Sigmoid colon (tissue), 7 donors: ENCODE measurements around the gene CPNE6. TPM values are rescaled to one million over a fixed set of nuclear protein-coding genes. Genes with fewer than 3 reads are reported as not detected.

Experiments used
- DNase-seq: peaks from one replicate; pipeline ENCODE4 v3.0.0-alpha.2; 2019
- H3K27ac ChIP-seq, 4 donors: fragments of 200-600 bp; sonication (generic); one replicate each; pipeline ENCODE4 v1.5.1; 2016 to 2019; ENCODE audit warnings: mild to moderate bottlenecking in 1 of 4
- H3K27me3 ChIP-seq, 3 donors: fragments of 200-600 bp; sonication (generic); one replicate each; pipeline ENCODE4 v1.5.1; 2019; ENCODE audit warnings: mild to moderate bottlenecking in 1 of 3
- H3K36me3 ChIP-seq, 4 donors: fragments of 200-600 bp; sonication (generic); one replicate each; pipeline ENCODE4 v1.5.1; 2016 to 2019
- H3K4me1 ChIP-seq, 4 donors: fragments of 200-600 bp; sonication (generic); one replicate each; pipeline ENCODE4 v1.5.1; 2017 to 2019
- H3K4me3 ChIP-seq, 4 donors: fragments of 200-600 bp; sonication (generic); one replicate each; pipeline ENCODE4 v1.5.1; 2017 to 2019; ENCODE audit warnings: mild to moderate bottlenecking in 2 of 4, moderate library complexity in 1 of 4
- H3K9me3 ChIP-seq, 4 donors: fragments of 200-600 bp in 3 of 4; sonication (generic) in 3 of 4; one replicate each; pipeline versions ENCODE4 v1.5.1 to v1.6.1; 2013 to 2019
- CTCF ChIP-seq, 4 experiments: fragments of 450-650 bp in 3 of 4; fragments of 200-600 bp in 1 of 4; IDR thresholded peaks; one replicate each; pipeline ENCODE4 v1.5.1; 2016 to 2019; ENCODE audit warnings: antibody characterized with exemption in 4 of 4, mild to moderate bottlenecking in 3 of 4, moderate library complexity in 2 of 4
- EP300 ChIP-seq, 4 donors: sonication (generic); formaldehyde crosslinking; IDR thresholded peaks; one replicate each; pipeline ENCODE4 v1.6.1; 2017; ENCODE audit warnings: antibody characterized with exemption in 4 of 4
- POLR2A ChIP-seq, 2 donors: fragments of 450-650 bp; IDR thresholded peaks; one replicate each; pipeline ENCODE4 v1.6.1; 2016; ENCODE audit warnings: antibody characterized with exemption in 2 of 2, mild to moderate bottlenecking in 2 of 2, moderate library complexity in 2 of 2
- POLR2AphosphoS5 ChIP-seq, 4 donors: sonication (generic); formaldehyde crosslinking; IDR thresholded peaks; one replicate each; pipeline ENCODE4 v1.6.1; 2017; ENCODE audit warnings: antibody characterized with exemption in 4 of 4
- WGBS, 2 donors: extraction: QIAGEN DNeasy Blood & Tissue Kit; methylation state at CpG; one replicate each; pipeline ENCODE4 v1.1.7; 2013; 5-methylcytosine and 5-hydroxymethylcytosine counted together
- intact Hi-C: fragments of 100-400 bp; cut with DNase I; formaldehyde crosslinking; loops from one replicate; pipeline ENCODE4 v1.15.1; 2023
- polyA plus RNA-seq, 3 donors: library from polyadenylated mRNA; stranded (reverse); fragments of 200-250 nt; gene quantifications; one replicate each; pipeline ENCODE4 v1.2.3, GENCODE V29; 2013
- total RNA-seq, 4 donors: library from RNA; depleted of rRNA; stranded (reverse); fragments of >200 nt; gene quantifications; one replicate each; pipeline ENCODE4 v1.1.0, GENCODE V29; 2016
- donor health status: healthy with polysubstance abuse.
- donor health status: Bipolar disorder and iron deficiency.
- donor health status: healthy.

CPNE6 gene
- total and polyA plus RNA-seq, 7 donors: 0.42 to 3.3 (median 2.3) TPM; not detected in 3

DNA sequence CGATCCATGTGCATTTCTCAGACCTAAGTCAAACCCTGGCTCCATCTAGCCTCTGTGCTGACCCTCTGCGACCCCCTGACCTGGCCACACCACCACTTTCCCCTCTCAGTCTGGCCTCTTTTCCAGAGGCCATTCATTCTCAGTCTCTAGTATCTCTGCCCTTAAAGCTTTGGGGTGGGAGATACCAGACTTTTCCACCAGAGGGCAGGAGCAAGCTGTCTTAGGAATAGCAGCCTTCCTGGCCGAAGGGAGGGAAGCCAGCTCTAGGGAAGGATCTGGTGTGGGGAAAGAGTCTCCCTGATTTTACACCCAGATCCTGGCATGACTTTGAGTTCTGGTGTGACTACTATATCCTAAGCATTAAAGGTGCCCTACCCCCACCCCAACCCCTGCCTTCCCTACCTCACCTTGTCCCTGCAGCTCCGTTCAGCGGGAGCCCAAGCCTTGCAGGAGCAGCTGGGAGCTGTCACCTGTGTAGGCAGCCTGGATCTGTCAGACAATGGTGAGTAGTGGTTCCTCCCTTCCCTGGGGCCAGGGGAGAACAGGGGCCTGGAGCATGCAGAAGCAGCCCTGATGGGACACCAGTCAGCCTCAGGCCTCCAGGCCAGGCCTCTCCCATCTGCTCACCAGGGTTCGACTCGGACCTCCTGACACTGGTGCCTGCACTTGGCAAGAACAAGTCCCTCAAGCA is 13.0 kb upstream of the CPNE6 start:
- 42 to 60% methylated on average over 7 of the region's 7 CpGs for WGBS, 2 donors
- no peaks in the 10 kb centered on the region for H3K36me3 ChIP-seq
- intact Hi-C loops: loop anchor here (1.0 kb wide), 2 partner anchors 32 to 50 kb away; no protein-coding TSS in a partner anchor
- H3K4me3 ChIP-seq: no peak overlapping the region
- no peaks in the 10 kb centered on the region for H3K27me3 ChIP-seq
- no peak for TF ChIP-seq POLR2AphosphoS5 (IDR thresholded peaks at IDR 0.05)
- TF ChIP-seq CTCF (IDR thresholded peaks at IDR 0.05): peak; percentile 76 to 96 (median 84)
- no peak for TF ChIP-seq EP300 (IDR thresholded peaks at IDR 0.05)
- no peak overlapping the region for H3K27ac ChIP-seq
- H3K4me1 ChIP-seq: peaks cover 0 to 4% (median 0%) of the 10 kb centered on the region in 4 donors
- DNase-seq: peak; percentile 83
- H3K9me3 ChIP-seq: no peaks in the 10 kb centered on the region

GRCh38 chr14:24058951-24059475 is 12.3 kb upstream of the CPNE6 start:
- no peak overlapping the region for H3K27ac ChIP-seq
- intact Hi-C loops: loop anchor here (1.0 kb wide), 2 partner anchors 31 to 49 kb away; no protein-coding TSS in a partner anchor
- no peak overlapping the region for H3K4me3 ChIP-seq
- DNase-seq: peak; percentile 54
- H3K4me1 ChIP-seq: peaks cover 0 to 4% (median 0%) of the 10 kb centered on the region in 4 donors
- H3K27me3 ChIP-seq: no peaks in the 10 kb centered on the region
- no peaks in the 10 kb centered on the region for H3K9me3 ChIP-seq
- WGBS, 2 donors: 89 to 92% methylated on average over 10 of the region's 10 CpGs
- no peaks in the 10 kb centered on the region for H3K36me3 ChIP-seq
- no peak for TF ChIP-seq CTCF (IDR thresholded peaks at IDR 0.05)
- no peak for TF ChIP-seq EP300 (IDR thresholded peaks at IDR 0.05)
- no peak for TF ChIP-seq POLR2AphosphoS5 (IDR thresholded peaks at IDR 0.05)

GRCh38 chr14:24059841-24060388 is 11.4 kb upstream of the CPNE6 start:
- DNase-seq: peak; percentile 44
- H3K27ac ChIP-seq: no peak overlapping the region
- H3K36me3 ChIP-seq: no peaks in the 10 kb centered on the region
- no peak overlapping the region for H3K4me3 ChIP-seq
- peaks cover 0 to 4% (median 0%) of the 10 kb centered on the region in 4 donors for H3K4me1 ChIP-seq
- no peaks in the 10 kb centered on the region for H3K27me3 ChIP-seq
- WGBS, 2 donors: 94 to 95% methylated on average over 16 of the region's 16 CpGs
- intact Hi-C loops: no loop called here
- TF ChIP-seq CTCF (IDR thresholded peaks at IDR 0.05) (no peak), POLR2AphosphoS5 (IDR thresholded peaks at IDR 0.05) (no peak), EP300 (IDR thresholded peaks at IDR 0.05) (no peak), POLR2A (IDR thresholded peaks at IDR 0.05) (no peak)
- no peaks in the 10 kb centered on the region for H3K9me3 ChIP-seq

- Histone ChIP-seq H3K27ac (no peak overlapping the region), H3K4me1 (peaks cover 0 to 4% (median 0%) of the 10 kb centered on the region in 4 donors), H3K9me3 (no peaks in the 10 kb centered on the region), H3K36me3 (no peaks in the 10 kb centered on the region), H3K27me3 (no peaks in the 10 kb centered on the region), H3K4me3 (no peak overlapping the region)
- TF ChIP-seq POLR2AphosphoS5 (IDR thresholded peaks at IDR 0.05) (no peak), CTCF (IDR thresholded peaks at IDR 0.05) (no peak), EP300 (IDR thresholded peaks at IDR 0.05) (no peak), POLR2A (IDR thresholded peaks at IDR 0.05) (no peak)
- WGBS, 2 donors: 96 to 97% methylated on average over 10 of the region's 10 CpGs
- intact Hi-C loops: no loop called here
- DNase-seq: peak; percentile 39
These were observed 10.9 kb upstream of the CPNE6 start for GRCh38 chr14:24060443-24060842.
